ENCODE data around the gene HIF3A. TPM values are rescaled to one million over a fixed set of nuclear protein-coding genes. Genes with fewer than 3 reads are reported as not detected.

The HIF3A gene
- total RNA-seq, 3 donors from 2014 or later, result 0.54 TPM; not detected in 2

- H3K36me3 Mint-ChIP-seq (ENCODE audit: insufficient read depth), result peaks cover 49% of the 10 kb centered on the region
- no peaks in the 10 kb centered on the region for H3K9me3 Mint-ChIP-seq
- H3K4me3 Mint-ChIP-seq, result no peak overlapping the region
- H3K27me3 Mint-ChIP-seq (ENCODE audit: low read depth), result no peaks in the 10 kb centered on the region
- no peak for DNase-seq
- no peak for ATAC-seq
- peaks cover 4% of the 10 kb centered on the region for H3K4me1 Mint-ChIP-seq (ENCODE audit: low read depth)
These were observed 87.6 kb downstream of the HIF3A start for GRCh38 chr19:46384396-46384795.

- DNase-seq (no peak), ATAC-seq (no peak)
- no peaks in the 10 kb centered on the region for H3K27me3 Mint-ChIP-seq (ENCODE audit: low read depth)
- no peaks in the 10 kb centered on the region for H3K4me1 Mint-ChIP-seq (ENCODE audit: low read depth)
- no peak overlapping the region for H3K4me3 Mint-ChIP-seq
- no peaks in the 10 kb centered on the region for H3K9me3 Mint-ChIP-seq
- H3K36me3 Mint-ChIP-seq (ENCODE audit: insufficient read depth), result peaks cover 46% of the 10 kb centered on the region
These were observed 88.8 kb downstream of the HIF3A start for GRCh38 chr19:46385636-46386035.

DNA sequence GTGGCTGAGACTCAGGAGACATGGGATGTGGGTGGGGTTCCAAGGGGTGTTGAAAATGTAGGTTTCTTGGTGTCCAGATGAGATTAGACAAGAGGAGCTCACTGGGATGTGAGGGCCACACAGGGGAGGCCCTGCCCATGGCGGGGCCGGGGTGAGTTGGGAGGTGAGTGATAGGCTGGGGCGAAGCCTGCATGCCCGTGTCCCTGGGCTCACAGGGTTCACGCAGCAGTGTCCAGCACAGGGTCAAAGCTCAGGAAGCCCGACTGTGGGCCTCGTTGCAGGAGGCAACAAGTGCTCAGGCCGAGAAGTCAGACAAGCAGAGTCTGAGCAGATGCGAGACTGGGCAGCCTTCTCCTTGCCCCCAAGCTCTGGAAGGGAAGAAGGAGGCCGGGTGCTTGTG, 89.3 kb downstream of the HIF3A start:
- no peak overlapping the region for H3K4me3 Mint-ChIP-seq
- no peaks in the 10 kb centered on the region for H3K4me1 Mint-ChIP-seq (ENCODE audit: low read depth)
- DNase-seq (no peak), ATAC-seq (no peak)
- peaks cover 41% of the 10 kb centered on the region for H3K36me3 Mint-ChIP-seq (ENCODE audit: insufficient read depth)
- H3K9me3 Mint-ChIP-seq, result no peaks in the 10 kb centered on the region
- no peaks in the 10 kb centered on the region for H3K27me3 Mint-ChIP-seq (ENCODE audit: low read depth)

- ATAC-seq, result no peak
- no peaks in the 10 kb centered on the region for H3K27me3 Mint-ChIP-seq (ENCODE audit: low read depth)
- no peaks in the 10 kb centered on the region for H3K9me3 Mint-ChIP-seq
- H3K4me1 Mint-ChIP-seq (ENCODE audit: low read depth), result no peaks in the 10 kb centered on the region
- DNase-seq, result no peak
- peaks cover 39% of the 10 kb centered on the region for H3K36me3 Mint-ChIP-seq (ENCODE audit: insufficient read depth)
- no peak overlapping the region for H3K4me3 Mint-ChIP-seq
These were observed 90.3 kb downstream of the HIF3A start for GRCh38 chr19:46386996-46387712.

- ATAC-seq (no peak), DNase-seq (no peak)
- Mint-ChIP-seq H3K4me1 (ENCODE audit: low read depth) (peaks cover 3% of the 10 kb centered on the region), H3K4me3 (no peak overlapping the region), H3K36me3 (ENCODE audit: insufficient read depth) (peaks cover 36% of the 10 kb centered on the region), H3K9me3 (no peaks in the 10 kb centered on the region), H3K27me3 (ENCODE audit: low read depth) (no peaks in the 10 kb centered on the region)
These were observed 90.9 kb downstream of the HIF3A start for GRCh38 chr19:46387713-46388130.

DNA sequence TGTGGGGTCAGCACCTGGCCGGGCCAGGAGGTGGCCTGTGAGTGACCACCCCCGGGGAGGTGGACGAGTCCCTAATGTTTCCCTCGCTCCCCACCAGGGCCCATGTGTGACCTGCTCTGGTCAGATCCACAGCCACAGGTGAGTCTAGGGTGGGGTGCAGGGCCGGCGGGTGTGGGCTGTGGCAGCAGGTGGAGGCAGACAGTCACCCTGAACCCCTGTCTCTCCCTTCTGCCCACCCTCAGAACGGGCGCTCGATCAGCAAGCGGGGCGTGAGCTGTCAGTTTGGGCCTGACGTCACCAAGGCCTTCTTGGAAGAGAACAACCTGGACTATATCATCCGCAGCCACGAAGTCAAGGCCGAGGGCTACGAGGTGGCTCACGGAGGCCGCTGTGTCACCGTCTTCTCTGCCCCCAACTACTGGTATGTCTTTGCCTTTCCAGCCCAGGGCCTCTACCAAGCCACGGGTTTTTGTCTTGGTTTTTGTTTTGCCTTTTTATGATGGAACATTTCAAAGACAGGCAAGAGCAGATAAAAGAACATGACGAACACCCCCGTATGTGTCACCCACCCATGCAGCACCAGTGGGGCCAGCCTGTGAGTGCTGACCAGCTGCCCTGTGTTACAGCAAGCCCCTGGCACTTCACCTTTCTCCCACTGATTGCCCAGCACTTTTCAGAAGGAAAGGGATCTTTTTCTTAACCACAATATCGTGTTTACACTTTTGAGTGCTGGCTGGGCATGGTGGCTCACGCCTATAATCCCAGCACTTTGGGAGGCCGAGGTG, 91.7 kb downstream of the HIF3A start:
- no peaks in the 10 kb centered on the region for H3K27me3 Mint-ChIP-seq (ENCODE audit: low read depth)
- no peak for DNase-seq

GRCh38 chr19:46390121-46390858, 93.4 kb downstream of the HIF3A start:
- peak; percentile 42 to 51 for ATAC-seq
- Mint-ChIP-seq H3K36me3 (ENCODE audit: insufficient read depth) (peaks cover 27% of the 10 kb centered on the region), H3K4me1 (ENCODE audit: low read depth) (peaks cover 5% of the 10 kb centered on the region), H3K4me3 (no peak overlapping the region), H3K9me3 (no peaks in the 10 kb centered on the region), H3K27me3 (ENCODE audit: low read depth) (no peaks in the 10 kb centered on the region)
- DNase-seq, result no peak

More for the DNA sequence above, 91.7 kb downstream of the HIF3A start:
- H3K4me1 Mint-ChIP-seq (ENCODE audit: low read depth), result peaks cover 3% of the 10 kb centered on the region
- no peak for ATAC-seq
- no peaks in the 10 kb centered on the region for H3K9me3 Mint-ChIP-seq
- H3K36me3 Mint-ChIP-seq (ENCODE audit: insufficient read depth), result peaks cover 37% of the 10 kb centered on the region
- no peak overlapping the region for H3K4me3 Mint-ChIP-seq

GRCh38 chr19:46390866-46391265, 94.0 kb downstream of the HIF3A start:
- H3K4me1 Mint-ChIP-seq (ENCODE audit: low read depth), result peaks cover 5% of the 10 kb centered on the region

GRCh38 chr19:46391296-46392251, 94.7 kb downstream of the HIF3A start:
- H3K4me1 Mint-ChIP-seq (ENCODE audit: low read depth), result peaks cover 5% of the 10 kb centered on the region
- peaks cover 27% of the 10 kb centered on the region for H3K36me3 Mint-ChIP-seq (ENCODE audit: insufficient read depth)
- H3K27me3 Mint-ChIP-seq (ENCODE audit: low read depth), result no peaks in the 10 kb centered on the region
- H3K9me3 Mint-ChIP-seq, result no peaks in the 10 kb centered on the region
- DNase-seq (no peak), ATAC-seq (no peak)
- no peak overlapping the region for H3K4me3 Mint-ChIP-seq

More at GRCh38 chr19:46390866-46391265, 94.0 kb downstream of the HIF3A start:
- ATAC-seq (no peak), DNase-seq (no peak)
- Mint-ChIP-seq H3K4me3 (no peak overlapping the region), H3K9me3 (no peaks in the 10 kb centered on the region), H3K27me3 (ENCODE audit: low read depth) (no peaks in the 10 kb centered on the region), H3K36me3 (ENCODE audit: insufficient read depth) (peaks cover 27% of the 10 kb centered on the region)

DNA sequence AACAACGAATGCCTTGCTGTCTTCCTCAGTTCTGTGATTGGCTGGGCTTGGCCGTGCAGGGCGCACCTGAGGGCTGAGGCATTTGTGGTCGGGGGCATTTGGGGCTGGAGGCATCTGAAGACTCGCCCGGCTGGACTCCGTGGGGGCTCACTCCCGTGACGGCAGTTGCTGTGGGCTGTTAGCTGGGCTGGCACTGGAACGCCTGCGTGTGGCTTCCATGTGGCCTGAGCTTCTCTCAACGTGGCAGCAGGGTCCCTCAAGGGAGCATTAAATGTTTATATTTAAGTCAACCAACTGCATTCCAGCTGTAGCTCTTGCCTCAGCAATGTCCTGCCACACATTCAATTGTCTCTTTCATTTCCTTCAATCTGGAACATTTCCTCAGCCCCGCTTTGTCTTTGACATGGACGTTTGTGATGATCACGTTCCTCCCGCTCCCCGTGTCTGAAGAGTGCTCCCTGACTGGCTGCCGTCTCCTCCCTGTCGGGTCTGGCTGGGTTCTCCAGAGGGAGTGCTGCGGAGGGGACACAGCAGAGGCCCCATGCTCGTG, 95.5 kb downstream of the HIF3A start:
- Mint-ChIP-seq H3K4me1 (ENCODE audit: low read depth) (peaks cover 5% of the 10 kb centered on the region), H3K4me3 (no peak overlapping the region), H3K9me3 (no peaks in the 10 kb centered on the region), H3K36me3 (ENCODE audit: insufficient read depth) (peaks cover 21% of the 10 kb centered on the region), H3K27me3 (ENCODE audit: low read depth) (no peaks in the 10 kb centered on the region)
- DNase-seq (no peak), ATAC-seq (no peak)

GRCh38 chr19:46392837-46393236, 96.0 kb downstream of the HIF3A start:
- H3K4me1 Mint-ChIP-seq (ENCODE audit: low read depth), result peaks cover 5% of the 10 kb centered on the region
- DNase-seq (no peak), ATAC-seq (no peak)
- peaks cover 4% of the 10 kb centered on the region for H3K27me3 Mint-ChIP-seq (ENCODE audit: low read depth)
- no peaks in the 10 kb centered on the region for H3K9me3 Mint-ChIP-seq
- no peak overlapping the region for H3K4me3 Mint-ChIP-seq
- peaks cover 16% of the 10 kb centered on the region for H3K36me3 Mint-ChIP-seq (ENCODE audit: insufficient read depth)
